ENCODE data around the gene CDC5L. TPM values are rescaled to one million over a fixed set of nuclear protein-coding genes. Genes with fewer than 3 reads are reported as not detected.

CDC5L gene
- total and polyA plus RNA-seq, 2 experiments from 2014 or later = 27.0 to 32.5 TPM

GRCh38 chr6:44359973-44360372 lies 27.5 kb upstream of the CDC5L start:
- no peak overlapping the region for H3K4me3 Mint-ChIP-seq
- H3K4me3 ChIP-seq = no peak overlapping the region
- no peak overlapping the region for H2AFZ ChIP-seq
- H3K36me3 ChIP-seq (ENCODE audit: insufficient read depth) = no peaks in the 10 kb centered on the region
- no peak overlapping the region for H3K27ac ChIP-seq (ENCODE audit: low read depth)
- DNase-seq (ENCODE audit: low spot score) (no peak), ATAC-seq (no peak)
- no peaks in the 10 kb centered on the region for H3K79me2 ChIP-seq (replicated peaks; ENCODE audit: insufficient read depth)
- no peak overlapping the region for H3K4me2 ChIP-seq
- no peaks in the 10 kb centered on the region for H4K20me1 ChIP-seq (replicated peaks; ENCODE audit: insufficient read depth)
- no peaks in the 10 kb centered on the region for H3F3A ChIP-seq (replicated peaks; ENCODE audit: low read depth)
- no peaks in the 10 kb centered on the region; the same call in 2 of the 3 replicates for H3K4me1 Mint-ChIP-seq
- no peaks in the 10 kb centered on the region; the same call in 2 of the 3 replicates for H3K9me3 Mint-ChIP-seq
- H3K27ac Mint-ChIP-seq = no peak overlapping the region
- H3K36me3 Mint-ChIP-seq (ENCODE audit: low read depth) = no peaks in the 10 kb centered on the region
- no peaks in the 10 kb centered on the region for H3K27me3 ChIP-seq (ENCODE audit: insufficient read depth)
- no peaks in the 10 kb centered on the region for H3K9me2 ChIP-seq (ENCODE audit: insufficient read depth)
- H3K4me1 ChIP-seq (ENCODE audit: insufficient read depth) = no peaks in the 10 kb centered on the region
- no peak for TF ChIP-seq ZNF331 (CRISPR knock-in tag; IDR thresholded peaks at IDR 0.05; ENCODE audit: low read depth)
- TF ChIP-seq CTCF (conservative IDR thresholded peaks at IDR 0.05; ENCODE audit: low read depth in 2 of 2) = no peak
- no peak for TF ChIP-seq EZH2 (IDR thresholded peaks at IDR 0.05; ENCODE audit: low read depth, unreplicated experiment)
- no peak for TF ChIP-seq ZNF462 (CRISPR knock-in tag; IDR thresholded peaks at IDR 0.05)
- no peak for TF ChIP-seq NANOG (IDR thresholded peaks at IDR 0.05; ENCODE audit: borderline replicate concordance)
- TF ChIP-seq CREB1 (CRISPR knock-in tag; IDR thresholded peaks at IDR 0.05; ENCODE audit: low read depth) = no peak
- TF ChIP-seq ZNF114 (CRISPR knock-in tag; IDR thresholded peaks at IDR 0.05) = no peak
- TF ChIP-seq JUNB (IDR thresholded peaks at IDR 0.05; ENCODE audit: unreplicated experiment) = no peak
- no peak for TF ChIP-seq POLR2AphosphoS5 (IDR thresholded peaks at IDR 0.05; ENCODE audit: low read depth)
- TF ChIP-seq REST (IDR thresholded peaks at IDR 0.05; ENCODE audit: unreplicated experiment) = no peak
- TF ChIP-seq ETS1 (IDR thresholded peaks at IDR 0.05) = no peak
- no peak for TF ChIP-seq STAT1 (IDR thresholded peaks at IDR 0.05; ENCODE audit: unreplicated experiment)
- TF ChIP-seq EZH2phosphoT487 (IDR thresholded peaks at IDR 0.05; ENCODE audit: unreplicated experiment) = no peak
- no peaks in the 10 kb centered on the region for H3K27me3 Mint-ChIP-seq (ENCODE audit: insufficient read depth, low read depth, poor library complexity)

All from GM23338 (cell line).